Left renal cortex interstitium (tissue), 4 donors: ENCODE data around the gene CLPSL2. TPM values are rescaled to one million over a fixed set of nuclear protein-coding genes. Genes with fewer than 3 reads are reported as not detected.

ENCODE experiments used
- DNase-seq, 4 donors: peaks; one replicate each; pipeline ENCODE4 v3.0.0-alpha.2; 2013; ENCODE audit warnings: low read depth in 4 of 4, low spot score in 2 of 4, missing footprints in 1 of 4
- polyA plus RNA-seq, 4 donors: library from polyadenylated mRNA; unstranded; fragments of 120-200 nt; gene quantifications; one replicate each; pipeline ENCODE4 v1.2.1, GENCODE V29; 2013; ENCODE audit not compliant: insufficient read length in 4 of 4

CLPSL2 gene
- polyA plus RNA-seq, 4 donors = 0.52 TPM; not detected in 3

- no peak for DNase-seq
Measured at GRCh38 chr6:35745509-35745908, 30.9 kb upstream of the CLPSL2 start.

GRCh38 chr6:35746516-35746915, 29.9 kb upstream of the CLPSL2 start:
- DNase-seq = no peak

- no peak for DNase-seq
Measured at GRCh38 chr6:35747877-35748276, 28.5 kb upstream of the CLPSL2 start.

GRCh38 chr6:35750557-35750956, 25.8 kb upstream of the CLPSL2 start:
- no peak for DNase-seq

GRCh38 chr6:35751594-35751993, 24.8 kb upstream of the CLPSL2 start:
- DNase-seq = no peak

- no peak for DNase-seq
Measured at GRCh38 chr6:35752330-35752729, 24.1 kb upstream of the CLPSL2 start.

GRCh38 chr6:35754452-35755277, 21.7 kb upstream of the CLPSL2 start:
- no peak for DNase-seq

GRCh38 chr6:35755278-35755924, 21.0 kb upstream of the CLPSL2 start:
- no peak for DNase-seq

GRCh38 chr6:35757456-35758123, 18.8 kb upstream of the CLPSL2 start:
- no peak for DNase-seq

- no peak for DNase-seq
Measured at GRCh38 chr6:35759426-35759825, 17.0 kb upstream of the CLPSL2 start.

- no peak for DNase-seq
Measured at GRCh38 chr6:35765739-35766138, 10.7 kb upstream of the CLPSL2 start.

- DNase-seq = no peak
Measured at GRCh38 chr6:35769211-35769610, 7.2 kb upstream of the CLPSL2 start.

- DNase-seq = no peak
Measured at GRCh38 chr6:35771343-35771627, 5.1 kb upstream of the CLPSL2 start.

- no peak for DNase-seq
Measured at GRCh38 chr6:35774116-35774794, 2.1 kb upstream of the CLPSL2 start.

- DNase-seq = no peak
Measured at GRCh38 chr6:35775031-35775430, 1.4 kb upstream of the CLPSL2 start.

GRCh38 chr6:35777356-35778102, 1.1 kb downstream of the CLPSL2 start:
- DNase-seq = no peak

- DNase-seq = no peak
Measured at GRCh38 chr6:35778437-35778836, 2.0 kb downstream of the CLPSL2 start.

- no peak for DNase-seq
Measured at GRCh38 chr6:35780719-35781118, 4.3 kb downstream of the CLPSL2 start, which contains the start of gene CLPSL1. Gene CLPSL1, plus strand, starts transcription at chr6:35781019. Its CDS starts 92 bp downstream, at chr6:35781111.

GRCh38 chr6:35781290-35781689, 4.9 kb downstream of the CLPSL2 start:
- no peak for DNase-seq

GRCh38 chr6:35782424-35782823, 6.0 kb downstream of the CLPSL2 start:
- no peak for DNase-seq
